Right renal cortex interstitium (tissue), 3 donors: ENCODE results near the gene RNF41. TPM values are rescaled to one million over a fixed set of nuclear protein-coding genes. Genes with fewer than 3 reads are reported as not detected.
"Not testable (repeated sequence)": the region's sequence is repeated elsewhere in the genome, so short reads cannot be mapped to it uniquely, and the experiment has no call there.

Experiments
- DNase-seq, 3 donors: peaks; one replicate each; pipeline ENCODE4 v3.0.0-alpha.2; 2013; ENCODE audit warnings: low read depth in 3 of 3, low spot score in 2 of 3
- polyA plus RNA-seq, 3 donors: library from polyadenylated mRNA; unstranded; fragments of 120-200 nt; gene quantifications; one replicate each; pipeline ENCODE4 v1.2.1, GENCODE V29; 2013; ENCODE audit not compliant: insufficient read length in 3 of 3

RNF41 gene
- polyA plus RNA-seq, 3 donors = 44.8 to 48.4 (median 46.7) TPM

DNA sequence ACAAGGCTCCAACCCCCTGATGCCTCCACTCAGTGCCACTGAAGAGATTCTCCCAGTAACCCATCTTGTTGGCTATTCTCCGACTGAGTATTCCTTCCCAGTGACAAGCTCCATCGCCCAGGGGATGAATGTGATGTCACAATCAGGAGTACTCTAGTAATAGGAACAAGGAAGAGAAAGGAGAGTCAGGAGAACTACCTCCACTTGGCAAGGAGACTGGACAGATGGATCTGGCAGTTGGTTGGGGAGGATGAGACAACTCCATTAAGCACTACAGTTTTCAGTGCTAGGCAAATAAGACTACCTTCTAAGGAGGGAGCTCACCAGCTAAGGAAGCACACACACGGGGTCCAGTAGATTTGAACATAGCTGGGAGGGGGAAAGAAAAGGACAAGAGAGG is 5.3 kb downstream of the RNF41 start:
- no peak for DNase-seq

- no peak for DNase-seq
Measured at GRCh38 chr12:56213878-56214277, 7.8 kb downstream of the RNF41 start.

GRCh38 chr12:56212361-56212760 is 9.4 kb downstream of the RNF41 start:
- DNase-seq = no peak

- DNase-seq = no peak
Measured at GRCh38 chr12:56208006-56208405, 13.7 kb downstream of the RNF41 start.

DNA sequence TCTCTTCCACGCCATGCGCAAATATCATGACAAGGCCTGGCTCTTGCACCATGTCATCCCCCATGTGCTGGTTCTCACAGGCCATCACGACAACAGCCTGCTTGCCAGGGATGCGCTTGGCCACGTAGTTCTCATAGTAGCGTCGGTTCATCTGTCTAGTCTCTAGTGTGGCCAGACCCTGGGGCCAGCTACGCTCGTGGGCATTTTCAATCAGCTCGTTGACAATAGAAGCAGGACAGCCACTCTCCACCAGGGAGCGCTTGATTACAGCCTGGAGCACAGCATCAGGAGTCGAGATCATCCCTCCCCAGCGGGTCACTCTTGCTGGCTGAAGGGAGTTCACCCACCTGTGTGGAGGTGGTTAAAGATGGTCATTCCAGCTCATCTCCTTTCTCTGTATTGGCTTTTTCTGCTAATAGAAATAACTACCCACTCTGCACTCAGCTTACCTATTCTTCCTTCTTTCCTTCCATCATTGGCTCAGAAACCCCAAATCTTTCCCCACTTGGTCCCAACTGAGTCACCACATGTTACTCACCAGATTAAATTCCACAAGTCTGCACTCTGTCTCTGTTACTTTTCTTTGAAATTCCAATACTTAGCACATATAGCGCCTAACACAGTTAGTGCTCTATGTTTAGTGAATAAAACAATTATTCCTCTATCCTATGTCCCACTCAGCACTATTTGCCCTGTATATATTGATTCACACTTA is 15.1 kb downstream of the RNF41 start:
- DNase-seq = no peak

DNA sequence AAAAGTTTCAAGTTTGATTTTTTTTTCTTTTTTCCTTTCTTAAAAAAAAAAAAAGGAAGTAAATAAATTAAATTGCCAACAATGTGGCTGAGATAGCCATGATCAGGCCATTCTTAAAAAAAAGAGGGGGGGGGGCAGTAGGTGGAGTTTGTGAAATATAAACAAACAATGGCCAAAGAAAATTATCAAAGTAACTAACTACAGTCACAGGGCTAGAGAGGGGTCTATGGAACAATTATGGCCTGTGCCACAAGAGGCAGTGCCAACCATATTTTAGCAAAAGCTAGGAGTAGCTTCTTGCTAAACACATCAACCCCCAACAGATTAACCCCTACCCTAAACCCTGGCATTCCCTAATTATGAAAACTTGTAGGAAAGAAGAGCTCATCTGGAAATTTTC is 16.3 kb downstream of the RNF41 start:
- DNase-seq = no peak

- DNase-seq = no peak
Measured at GRCh38 chr12:56204275-56204674, 17.4 kb downstream of the RNF41 start.

DNA sequence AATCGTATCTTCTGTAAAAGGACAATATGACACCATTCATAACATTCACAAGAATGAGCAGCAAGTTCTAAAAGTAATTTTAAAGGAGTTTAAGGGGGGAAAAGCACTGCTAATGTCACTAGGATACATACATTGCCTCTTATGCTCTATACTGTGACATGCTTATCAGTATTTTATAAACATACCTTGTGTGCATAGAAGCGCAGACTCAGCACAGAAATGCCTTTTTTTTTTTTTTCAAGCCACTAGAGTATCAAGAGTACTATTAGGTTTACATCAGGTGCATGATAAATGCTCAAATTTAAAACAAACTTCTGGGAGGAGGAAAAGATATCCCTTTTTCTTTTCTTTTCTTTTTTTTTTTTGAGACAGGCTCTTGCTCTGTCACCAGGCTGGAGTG is 18.9 kb downstream of the RNF41 start:
- no peak for DNase-seq

DNA sequence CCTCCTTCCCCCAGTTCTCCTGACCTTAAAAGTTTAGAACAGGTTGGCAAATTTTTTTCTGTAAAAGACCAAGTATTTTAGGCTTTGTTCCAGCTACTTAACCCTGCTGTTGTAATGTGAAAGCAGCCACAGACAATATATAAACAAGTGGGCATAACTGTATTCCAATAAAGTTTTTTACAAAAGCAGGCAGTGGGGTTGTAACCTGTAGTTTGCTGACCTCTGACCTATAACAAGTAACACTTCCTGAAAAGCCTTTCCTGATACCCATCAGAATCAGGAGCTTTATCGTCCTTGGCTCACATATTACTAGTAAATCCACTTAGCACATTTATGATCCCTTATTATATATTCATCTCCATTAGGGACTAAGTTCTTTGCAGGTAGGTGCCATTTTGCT is 19.4 kb downstream of the RNF41 start:
- DNase-seq = no peak

- no peak for DNase-seq
Measured at GRCh38 chr12:56198836-56199235, 22.9 kb downstream of the RNF41 start.

GRCh38 chr12:56197921-56198635 is 23.6 kb downstream of the RNF41 start:
- DNase-seq = no peak

GRCh38 chr12:56196818-56197550 is 24.7 kb downstream of the RNF41 start:
- DNase-seq = not testable (repeated sequence)

DNA sequence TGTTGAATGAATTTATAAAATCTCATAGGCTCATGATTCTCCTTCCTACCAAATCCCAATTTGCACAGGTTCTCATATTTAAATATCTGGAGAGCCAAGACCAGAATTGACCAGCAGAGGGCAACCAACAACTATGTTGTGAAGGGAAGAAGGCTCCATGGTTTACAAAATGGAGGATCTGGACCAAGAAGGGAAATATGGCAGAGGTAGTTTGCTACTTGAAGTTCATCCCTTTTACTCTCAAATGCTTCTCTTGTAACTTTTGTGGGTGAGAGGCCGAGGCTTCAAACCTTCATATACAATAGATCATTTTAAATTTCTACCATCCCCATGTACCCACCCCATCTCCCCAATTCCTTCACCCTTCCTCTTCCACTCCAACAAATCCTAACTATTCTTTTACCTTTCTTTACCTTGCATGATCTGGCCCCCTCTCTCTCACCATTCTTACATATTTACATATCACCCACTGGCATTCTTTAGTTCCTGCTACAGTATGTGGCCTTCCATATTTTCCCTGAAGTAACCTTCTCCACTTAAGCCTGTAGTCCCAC is 28.6 kb downstream of the RNF41 start:
- DNase-seq = peak; percentile 73 to 78 (median 77)

GRCh38 chr12:56192582-56192981 is 29.1 kb downstream of the RNF41 start:
- no peak for DNase-seq

- no peak for DNase-seq
Measured at GRCh38 chr12:56190695-56191155, 31.0 kb downstream of the RNF41 start.

- peak; percentile 86 to 91 (median 89) for DNase-seq
Measured at GRCh38 chr12:56189918-56190694, 31.6 kb downstream of the RNF41 start.

DNA sequence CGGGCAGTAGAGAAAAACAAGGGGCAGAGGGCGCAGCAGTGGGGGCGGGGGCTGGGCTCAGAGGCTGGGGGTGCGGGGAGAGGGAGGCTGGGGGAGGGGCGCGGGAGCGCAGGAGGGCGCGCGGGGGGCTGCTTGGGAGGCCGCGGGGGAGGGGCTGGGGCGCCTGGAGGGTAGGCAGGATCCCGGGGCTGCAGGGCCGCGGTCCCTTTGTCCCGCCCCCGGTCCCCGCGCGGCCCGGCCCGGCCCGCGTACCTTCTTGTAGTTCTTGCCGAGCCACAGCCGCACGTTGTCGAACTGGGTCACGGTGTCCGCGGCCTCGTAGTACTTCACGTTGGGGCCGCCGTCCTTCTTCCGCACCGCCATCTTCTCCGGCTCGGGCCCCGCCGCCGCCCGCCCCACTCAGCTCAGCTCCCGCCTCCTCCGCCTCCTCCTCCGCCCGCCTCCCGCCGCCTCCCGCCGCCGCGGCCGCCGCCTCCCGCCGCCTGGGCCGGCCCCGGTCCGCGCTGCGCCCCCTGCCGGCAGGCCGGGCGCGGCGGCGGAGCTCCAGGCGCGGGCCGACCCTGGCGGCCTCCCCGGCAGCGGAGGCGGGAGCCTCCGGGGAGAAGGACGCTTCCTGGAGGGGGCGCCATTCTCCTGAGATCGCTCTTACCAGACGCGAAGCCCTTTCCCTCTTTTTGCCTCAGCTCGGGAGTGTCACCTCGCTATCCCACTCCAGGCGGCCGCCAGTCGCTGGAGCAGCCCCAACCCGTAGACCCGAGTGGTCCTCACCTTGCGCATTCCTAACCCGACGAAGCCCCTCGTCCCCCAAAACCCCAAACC is 32.4 kb downstream of the RNF41 start, which contains the start of gene SMARCC2:
Gene SMARCC2 (minus strand): TSS at position 385 of the 819 bp plus-strand sequence. CDS start 22 bp downstream, at position 363.
- peak in 2 of 3 donors; percentile 72 to 78 for DNase-seq

GRCh38 chr12:56188778-56189098 is 33.0 kb downstream of the RNF41 start:
- no peak for DNase-seq

DNA sequence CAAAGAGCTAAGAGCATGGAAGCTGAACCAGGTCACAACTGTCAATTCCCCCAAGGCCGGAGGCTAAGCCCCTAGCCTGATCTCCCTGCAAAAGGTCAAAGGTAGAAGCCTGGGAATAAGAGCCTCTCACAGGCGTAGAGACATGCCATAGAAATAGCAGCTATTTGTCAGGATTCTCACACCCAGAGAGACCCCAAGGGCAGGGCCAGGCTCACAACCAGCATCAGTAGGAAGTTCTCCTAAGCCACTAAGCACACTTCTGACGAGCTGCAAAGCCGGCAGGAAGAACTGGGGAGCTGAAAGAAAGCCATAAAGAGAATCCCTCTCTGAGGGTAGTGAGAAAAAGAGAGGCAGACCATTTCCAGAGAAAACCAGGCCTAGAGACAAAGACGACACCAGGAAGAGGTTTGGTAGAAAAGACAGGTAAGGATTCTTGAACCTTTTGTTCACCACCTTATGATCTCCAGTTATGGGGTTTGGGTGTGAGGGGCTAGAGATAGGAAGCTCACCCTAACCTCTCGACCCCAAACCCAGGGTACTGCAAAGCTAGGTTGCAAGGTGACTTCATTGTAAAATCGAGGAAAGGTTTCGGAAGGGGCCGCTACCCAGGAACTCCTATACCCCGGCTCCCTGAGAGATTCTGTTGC is 33.5 kb downstream of the RNF41 start:
- DNase-seq = no peak
